GM18519 (cell line): Measurements from ENCODE around the gene NBEAL1.
"Not testable (repeated sequence)": the region's sequence is repeated elsewhere in the genome, so short reads cannot be mapped to it uniquely, and the experiment has no call there.

ENCODE experiments used
- ATAC-seq: cut with Tn5 transposase; IDR thresholded peaks from one replicate; pipeline ENCODE4 v1.9.1; 2021; ENCODE audit warnings: mild to moderate bottlenecking, moderate library complexity; ENCODE audit not compliant: unreplicated experiment, low FRiP score

The NBEAL1 gene

DNA sequence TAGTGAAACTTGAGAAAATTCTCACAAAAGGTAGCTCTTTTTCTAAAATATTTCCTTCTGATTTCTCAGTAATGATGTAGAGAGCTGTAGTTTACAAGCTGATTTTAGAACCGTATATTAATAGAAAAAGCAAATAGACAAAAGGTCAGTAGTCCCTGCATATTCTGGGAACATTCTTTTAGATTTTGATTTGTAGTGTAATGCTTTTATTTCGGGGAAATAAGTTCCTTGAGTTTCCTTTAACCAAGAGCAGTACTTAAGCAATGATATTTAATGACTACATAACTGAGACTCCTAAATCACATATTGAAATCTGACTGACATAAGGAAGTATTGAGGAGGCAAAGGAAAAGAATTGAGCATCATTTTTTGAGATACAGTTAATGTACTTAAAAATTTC, 22.4 kb downstream of the NBEAL1 start:
- ATAC-seq, result no peak

DNA sequence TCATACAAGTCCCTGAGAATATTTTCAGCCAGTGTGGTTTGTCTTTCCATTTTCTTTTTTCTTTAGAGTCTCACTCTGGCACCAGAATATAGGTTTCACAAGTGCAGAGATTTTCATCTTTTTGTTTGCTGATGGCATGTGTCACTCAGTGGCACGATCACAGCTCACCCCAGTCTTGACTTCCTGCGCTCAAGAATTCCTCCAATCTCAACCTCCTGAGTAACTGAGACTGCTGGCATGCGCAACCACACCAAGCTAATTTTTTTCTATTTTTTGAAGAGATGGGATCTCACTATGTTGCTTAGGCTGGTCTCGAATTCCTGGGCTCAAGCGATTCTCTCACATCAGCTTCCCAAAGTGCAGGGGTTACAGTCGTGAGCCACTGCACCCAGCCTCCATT, 23.9 kb downstream of the NBEAL1 start:
- ATAC-seq, result no peak

DNA sequence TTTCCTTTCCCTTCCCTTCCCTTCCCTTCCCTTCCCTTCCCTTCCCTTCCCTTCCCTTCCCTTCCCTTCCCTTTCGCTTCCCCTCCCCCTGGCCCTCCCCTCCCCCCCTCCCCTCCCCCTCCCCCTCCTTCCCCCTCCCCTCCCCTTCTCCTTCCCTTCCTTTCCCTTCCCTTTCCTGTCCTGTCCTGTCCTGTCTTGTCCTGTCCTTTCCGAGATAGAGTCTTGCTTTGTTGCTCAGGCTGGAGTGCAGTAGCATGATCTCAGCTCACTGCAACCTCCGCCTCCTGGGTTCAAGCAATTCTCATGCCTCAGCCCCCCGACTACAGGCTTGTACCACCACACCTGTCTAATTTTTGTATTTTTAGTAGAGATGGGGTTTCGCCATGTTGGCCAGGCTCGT, 24.5 kb downstream of the NBEAL1 start:
- ATAC-seq, result not testable (repeated sequence)

DNA sequence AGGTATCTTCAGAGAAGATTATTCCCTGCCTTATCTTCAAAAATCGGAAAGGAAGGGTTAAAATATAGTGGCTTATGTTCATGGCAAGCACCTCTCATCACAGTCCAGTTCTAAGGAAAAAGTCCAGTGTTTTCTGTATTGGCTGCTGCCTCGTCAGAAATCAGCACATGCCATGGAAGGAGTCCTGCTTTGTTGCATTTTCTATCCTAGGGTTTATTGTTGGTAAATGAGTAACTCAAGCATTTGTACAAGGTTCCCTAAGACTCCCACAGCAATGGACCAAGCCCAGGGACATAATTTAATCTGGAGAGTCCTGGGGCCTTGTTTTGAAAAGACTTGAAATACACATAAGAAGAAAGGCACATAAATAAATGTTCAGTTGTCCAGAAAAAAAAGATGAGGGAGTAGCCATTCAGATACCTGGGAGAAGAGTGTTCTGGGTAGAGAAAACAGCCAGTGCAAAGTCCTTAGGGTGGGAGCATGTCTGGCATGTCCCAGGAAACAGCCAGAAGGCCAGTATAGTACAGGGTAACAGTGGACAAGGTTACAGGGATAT, 26.4 kb downstream of the NBEAL1 start:
- no peak for ATAC-seq

DNA sequence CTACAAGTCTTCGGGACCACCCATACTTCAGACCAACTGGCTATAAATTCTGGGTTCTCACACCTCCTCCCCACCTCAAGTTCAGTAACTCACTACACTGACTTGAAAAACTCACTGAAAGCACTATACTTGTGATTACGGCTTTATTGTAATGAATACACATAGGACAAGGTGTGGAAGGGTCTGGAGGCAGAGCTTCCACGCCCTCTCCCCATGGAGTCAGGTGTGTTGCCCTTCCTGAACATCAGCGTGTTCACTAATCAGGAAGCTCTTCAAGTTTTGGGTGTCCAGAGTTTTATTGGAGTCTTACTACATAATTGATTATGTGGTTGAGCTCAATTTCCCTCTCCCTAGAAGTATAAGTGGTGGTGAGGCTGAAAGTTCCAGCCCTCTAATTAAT, 27.5 kb downstream of the NBEAL1 start:
- no peak for ATAC-seq

DNA sequence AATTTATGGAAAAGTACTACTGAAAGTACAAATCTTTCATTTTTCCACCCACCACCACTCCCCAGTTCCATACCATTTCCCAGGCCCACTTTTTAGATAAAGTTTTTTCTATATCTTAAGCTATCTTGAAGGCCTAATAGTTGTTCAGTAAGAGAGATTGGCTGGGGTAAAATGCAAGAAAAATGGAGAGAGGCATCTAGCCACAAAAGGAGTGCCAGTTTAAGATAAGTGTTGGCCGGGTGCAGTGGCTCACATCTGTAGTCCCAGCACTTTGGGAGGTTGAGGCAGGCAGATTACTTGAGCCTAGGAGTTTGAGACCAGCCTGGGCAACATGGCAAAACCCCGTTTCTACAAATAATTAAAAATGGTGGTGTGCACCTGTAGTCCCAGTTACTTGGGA, 28.6 kb downstream of the NBEAL1 start:
- no peak for ATAC-seq

DNA sequence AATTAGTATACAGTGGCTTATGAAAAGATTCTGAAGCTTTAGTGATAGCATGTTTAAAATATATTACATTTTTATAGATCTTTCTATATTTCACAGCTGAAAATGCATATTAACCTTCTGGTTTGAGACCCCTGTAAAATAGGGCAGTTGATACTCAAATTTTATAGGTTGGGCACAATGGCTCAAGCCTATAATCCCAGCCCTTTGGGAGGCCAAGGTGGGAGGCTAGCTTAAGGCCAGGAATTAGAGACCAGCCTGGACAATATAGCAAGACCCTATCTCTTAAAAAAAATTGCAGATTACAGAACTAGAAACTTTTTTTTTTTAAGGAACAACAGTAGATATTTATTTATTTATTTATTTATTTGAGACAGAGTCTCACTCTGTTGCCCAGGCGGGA, 31.2 kb downstream of the NBEAL1 start:
- no peak for ATAC-seq

DNA sequence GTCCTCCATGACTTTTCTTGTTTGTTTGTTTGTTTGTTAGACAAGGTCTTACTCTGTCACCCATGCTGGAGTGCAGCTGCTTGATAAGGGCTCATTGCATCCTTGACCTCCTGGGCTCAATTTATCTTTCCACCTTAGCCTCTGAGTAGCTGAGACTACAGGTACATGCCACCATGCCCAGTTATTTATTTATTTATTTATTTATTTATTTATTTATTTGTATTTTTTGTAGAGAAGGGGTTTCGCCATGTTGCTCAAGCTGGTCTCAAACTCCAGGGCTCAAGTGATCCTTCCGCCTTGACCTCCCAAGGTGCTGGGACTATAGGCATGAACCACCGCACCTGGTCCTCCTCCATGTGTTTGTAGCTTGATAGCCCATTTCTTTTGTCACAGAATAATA, 37.9 kb downstream of the NBEAL1 start:
- no peak for ATAC-seq

DNA sequence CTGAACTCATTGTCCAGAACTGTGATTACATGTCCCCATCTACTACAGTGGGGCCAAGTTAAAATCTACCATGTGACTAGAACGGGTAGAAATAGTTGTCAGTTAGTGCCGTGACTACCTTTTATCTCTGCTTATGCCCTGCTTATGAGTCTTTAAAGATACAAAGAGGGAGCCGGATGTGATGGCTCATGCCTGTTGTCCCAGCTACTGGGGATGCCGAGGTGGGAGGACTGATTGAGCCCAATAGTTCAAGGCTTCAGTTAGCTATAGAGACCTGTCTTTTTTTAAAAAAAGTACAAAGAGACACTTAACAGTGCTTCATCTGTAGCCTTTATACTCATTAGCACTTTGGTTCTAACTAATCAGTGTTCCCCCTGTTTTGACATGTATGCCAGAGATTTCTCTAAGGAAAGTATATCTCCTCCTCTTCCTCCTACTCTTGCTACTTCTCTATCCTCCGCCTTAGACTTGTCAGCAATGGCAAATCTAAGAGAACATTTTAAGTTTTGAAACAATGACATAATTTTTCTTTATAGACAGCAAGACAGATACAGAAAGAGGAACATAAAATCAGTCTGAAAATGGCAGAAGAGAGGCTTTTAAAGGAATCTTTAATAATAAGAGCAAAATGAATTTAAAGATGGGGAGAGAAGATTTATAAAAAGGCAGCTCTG, 45.0 kb downstream of the NBEAL1 start:
- no peak for ATAC-seq

DNA sequence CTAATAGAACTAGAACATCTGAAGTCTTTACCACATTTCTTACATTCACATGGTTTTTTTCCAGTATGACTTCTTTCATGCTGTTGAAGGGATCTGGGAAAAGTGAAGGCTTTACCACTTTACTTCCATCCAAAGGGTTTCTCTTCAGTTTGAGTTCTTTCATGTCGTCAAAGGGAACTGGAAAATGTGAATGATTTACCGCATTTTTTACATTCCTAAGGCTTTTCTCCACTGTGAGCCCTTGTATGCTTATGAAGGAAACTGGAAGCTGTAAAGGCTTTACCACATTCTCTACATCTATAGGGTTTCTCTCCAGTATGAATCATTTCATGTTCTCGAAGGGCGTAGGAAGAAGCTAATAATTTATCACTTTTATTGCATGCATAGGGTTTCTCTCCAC, 46.7 kb downstream of the NBEAL1 start:
- ATAC-seq, result no peak

DNA sequence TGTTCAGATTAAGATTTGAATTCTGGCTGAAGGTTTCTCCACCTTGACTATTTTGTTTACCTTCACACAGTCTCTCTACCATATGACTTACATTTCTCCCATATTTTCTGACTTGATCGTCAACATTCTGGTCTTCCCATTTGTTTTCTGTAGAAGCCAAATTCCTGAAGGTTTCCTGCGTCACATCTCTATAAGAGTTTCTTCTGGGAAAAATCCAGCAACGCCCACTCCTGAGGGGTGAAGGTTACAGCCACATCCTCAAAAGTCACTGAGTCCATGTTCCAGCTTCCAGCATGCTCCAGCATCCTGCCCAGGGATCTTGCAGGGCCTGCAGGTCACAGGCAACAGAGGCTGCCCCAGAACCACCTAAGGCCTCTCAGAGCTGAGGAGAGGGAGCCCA, 47.5 kb downstream of the NBEAL1 start:
- ATAC-seq, result no peak

DNA sequence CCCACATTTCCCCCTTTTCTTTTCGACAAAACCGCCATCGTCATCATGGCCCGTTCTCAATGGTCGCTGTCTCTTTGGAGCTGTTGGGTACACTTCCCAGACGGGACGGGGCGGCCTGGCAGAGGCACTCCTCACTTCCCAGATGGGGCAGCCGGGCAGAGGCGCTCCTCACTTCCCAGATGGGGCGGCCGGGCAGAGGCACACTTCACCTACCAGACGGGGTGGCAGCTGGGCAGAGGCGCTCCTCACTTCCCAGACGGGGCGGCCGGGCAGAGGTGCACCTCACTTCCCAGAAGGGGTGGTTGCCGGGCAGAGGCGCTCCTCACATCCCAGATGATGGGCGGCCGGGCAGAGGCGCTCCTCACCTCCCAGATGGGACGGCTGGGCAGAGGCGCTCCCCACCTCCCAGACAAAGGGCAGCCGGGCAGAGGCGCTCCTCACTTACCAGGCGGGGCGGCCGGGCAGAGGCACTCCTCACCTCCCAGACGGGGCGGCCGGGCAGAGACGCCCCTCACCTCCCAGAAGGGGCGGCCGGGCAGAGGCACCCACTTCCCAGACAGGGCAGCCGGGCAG, 51.9 kb downstream of the NBEAL1 start:
- not testable (repeated sequence) for ATAC-seq

DNA sequence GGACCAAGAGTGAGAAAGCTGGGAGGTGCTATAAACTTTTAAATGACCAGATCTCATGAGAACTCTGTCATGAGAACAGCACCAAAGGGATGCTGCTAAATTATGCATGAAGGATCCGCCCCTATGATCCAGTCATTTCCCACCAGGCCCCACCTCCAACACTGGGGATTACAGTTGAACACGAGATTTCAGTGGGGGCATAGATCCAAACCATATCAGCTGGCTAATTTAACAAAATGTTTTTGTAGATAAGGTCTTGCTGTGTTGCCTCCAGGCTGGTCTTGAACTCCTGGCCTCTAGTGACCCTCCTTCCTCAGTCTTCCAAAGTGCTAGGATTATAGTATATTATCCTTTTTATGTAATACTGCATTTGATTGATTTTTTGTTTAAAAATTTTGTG, 56.0 kb downstream of the NBEAL1 start:
- ATAC-seq, result no peak

DNA sequence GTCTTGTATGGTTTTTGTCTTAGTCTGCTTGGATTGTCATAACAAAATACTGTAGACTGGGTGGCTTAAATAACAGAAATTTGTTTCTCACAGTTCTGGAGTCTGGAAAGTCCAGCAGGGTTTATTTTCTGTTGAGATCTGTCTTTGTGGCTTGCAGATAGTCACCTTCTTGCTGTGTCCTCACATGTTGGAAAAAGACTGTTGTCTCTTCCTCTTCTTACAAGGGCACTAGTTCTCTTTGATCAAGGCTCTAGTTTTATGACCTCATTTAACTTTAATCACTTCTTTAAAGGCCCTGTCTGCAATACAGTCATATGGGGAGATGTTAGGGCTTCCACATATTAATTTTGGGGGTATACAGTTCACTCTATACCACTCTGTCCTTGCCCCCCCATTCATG, 56.5 kb downstream of the NBEAL1 start:
- no peak for ATAC-seq

DNA sequence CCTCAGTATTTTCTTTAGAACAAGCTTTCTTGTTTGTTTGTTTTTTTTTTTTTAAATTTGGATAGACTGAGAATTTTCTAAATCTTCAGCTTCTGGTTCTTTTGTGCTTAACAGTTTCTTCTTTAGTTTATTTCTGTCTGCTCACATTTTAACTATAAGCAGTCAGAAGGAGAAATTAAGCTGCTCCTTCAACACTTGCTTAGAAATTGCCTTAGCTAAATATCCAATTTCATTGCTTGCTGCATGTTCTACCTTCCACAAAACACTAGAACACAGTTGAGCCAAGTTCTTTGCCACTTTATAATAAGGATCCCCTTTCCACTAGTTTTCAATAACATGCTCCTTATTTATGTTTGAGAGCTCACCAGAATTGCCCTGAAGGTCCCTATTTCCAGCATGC, 57.7 kb downstream of the NBEAL1 start:
- ATAC-seq, result no peak

DNA sequence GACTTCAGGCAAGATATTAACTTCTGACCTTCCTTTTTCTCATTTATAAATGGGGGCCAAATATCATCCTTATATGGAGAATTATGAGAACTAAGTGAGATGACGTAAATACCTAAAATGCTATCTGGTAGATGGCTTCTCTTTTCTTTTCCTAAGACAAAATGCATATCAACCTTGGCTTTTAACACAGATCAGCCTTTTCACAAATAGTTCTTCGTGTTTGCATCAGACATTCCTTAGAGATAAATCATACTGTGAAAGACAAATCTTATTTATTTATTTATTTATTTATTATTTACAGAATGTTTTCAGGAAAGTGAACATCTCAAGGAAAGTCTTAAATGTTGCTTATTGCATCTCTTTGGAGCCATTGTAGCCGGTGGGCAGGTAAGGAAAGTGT, 62.8 kb downstream of the NBEAL1 start:
- ATAC-seq, result no peak

DNA sequence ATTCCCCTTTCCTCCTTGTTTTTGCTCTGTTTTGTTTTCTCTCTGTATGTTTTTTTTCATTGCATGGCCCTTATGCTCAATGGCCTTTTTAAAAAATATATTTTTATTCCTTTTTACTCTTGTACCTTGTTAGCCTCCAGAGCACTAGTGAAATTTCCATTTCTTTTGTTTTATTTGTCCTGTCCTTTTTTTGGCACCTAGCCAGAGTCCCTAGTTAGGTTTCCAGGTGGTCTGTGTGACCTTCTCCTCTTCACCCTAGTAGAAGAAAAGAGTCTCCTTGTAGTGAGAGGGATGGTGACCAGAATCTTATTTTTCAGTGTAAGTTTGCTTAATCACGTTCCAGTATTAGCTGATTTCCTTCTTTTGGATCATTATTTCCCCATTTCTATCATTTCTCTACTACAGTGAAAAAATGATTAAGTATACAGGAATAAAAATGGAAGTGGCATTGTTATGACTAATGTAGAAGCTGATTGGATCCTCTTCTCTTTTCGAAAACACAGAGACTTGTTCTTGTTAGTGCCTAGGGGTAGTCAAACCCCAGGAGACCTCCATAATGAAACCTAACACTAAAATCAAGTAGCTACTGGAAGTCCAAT, 65.9 kb downstream of the NBEAL1 start:
- no peak for ATAC-seq

DNA sequence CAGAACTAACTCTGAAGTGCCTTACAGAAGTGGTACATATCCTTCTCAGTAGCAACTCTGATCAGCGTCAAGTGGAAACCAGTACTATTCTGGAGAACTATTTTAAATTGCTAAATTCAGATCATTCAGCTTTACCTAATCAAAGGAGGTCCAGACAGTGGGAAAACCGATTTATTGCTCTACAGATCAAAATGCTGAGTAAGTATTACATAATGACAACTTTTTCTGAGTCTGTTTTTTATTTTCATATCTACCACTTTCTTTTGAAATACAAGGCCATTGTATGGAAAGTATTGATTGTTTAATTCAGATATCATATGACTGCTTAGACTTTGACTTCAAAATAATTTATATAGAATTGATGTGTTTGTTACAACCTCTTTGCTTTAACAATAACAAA, 68.7 kb downstream of the NBEAL1 start:
- ATAC-seq, result no peak

DNA sequence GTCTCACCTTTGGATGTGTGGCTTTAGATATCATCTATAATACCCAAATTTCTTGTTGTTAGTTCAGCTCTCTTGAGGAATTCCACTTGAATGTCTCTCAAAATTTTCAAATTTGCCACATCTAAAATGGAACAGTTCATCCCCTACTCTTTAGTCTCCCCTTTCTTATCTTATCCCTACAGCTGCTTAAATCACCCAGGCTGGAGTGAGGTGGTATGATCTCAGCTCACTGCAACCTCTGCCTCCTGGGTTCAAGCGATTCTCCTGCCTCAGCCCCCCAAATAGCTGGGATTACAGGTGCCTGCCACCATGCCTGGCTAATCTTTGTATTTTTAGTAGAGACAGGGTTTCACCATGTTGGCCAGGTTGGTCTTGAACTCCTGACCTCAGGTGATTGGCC, 71.7 kb downstream of the NBEAL1 start:
- not testable (repeated sequence) for ATAC-seq

DNA sequence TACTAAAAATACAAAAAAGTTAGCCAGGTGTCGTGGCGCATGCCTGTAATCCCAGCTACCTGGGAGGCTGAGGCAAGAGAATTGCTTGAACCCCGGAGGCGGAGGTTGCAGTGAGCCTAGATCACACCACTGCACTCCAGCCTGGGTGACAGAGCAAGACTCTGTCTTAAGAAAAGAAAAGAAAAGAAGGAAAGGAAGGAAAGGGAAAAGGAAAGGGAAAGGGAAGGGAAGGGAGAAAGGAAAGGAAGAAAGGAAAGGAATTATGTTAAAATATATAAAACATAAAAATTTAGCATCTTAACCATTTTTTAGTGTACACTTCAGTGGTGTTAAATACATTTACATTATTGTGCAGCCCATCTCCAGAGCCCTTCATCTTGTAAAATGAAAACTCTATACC, 76.0 kb downstream of the NBEAL1 start:
- ATAC-seq, result not testable (repeated sequence)

DNA sequence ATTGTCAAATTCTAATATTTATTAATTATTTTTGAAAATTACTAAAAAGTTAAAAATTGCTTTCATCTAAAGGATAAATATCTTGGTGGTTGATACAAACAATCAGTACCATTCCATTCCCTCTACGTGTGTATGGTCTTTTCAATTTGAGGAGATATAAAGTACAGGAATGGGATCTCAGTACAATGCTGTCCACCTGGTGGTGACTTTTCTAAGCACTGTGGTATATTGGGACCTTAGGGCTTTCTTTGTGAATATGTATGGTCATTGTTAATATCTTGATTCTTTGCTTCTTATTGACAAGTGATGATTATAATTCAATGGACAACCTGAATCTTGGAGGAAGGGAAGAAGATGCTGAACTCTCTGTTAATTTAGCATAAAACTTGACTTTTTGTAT, 83.1 kb downstream of the NBEAL1 start:
- ATAC-seq, result no peak

DNA sequence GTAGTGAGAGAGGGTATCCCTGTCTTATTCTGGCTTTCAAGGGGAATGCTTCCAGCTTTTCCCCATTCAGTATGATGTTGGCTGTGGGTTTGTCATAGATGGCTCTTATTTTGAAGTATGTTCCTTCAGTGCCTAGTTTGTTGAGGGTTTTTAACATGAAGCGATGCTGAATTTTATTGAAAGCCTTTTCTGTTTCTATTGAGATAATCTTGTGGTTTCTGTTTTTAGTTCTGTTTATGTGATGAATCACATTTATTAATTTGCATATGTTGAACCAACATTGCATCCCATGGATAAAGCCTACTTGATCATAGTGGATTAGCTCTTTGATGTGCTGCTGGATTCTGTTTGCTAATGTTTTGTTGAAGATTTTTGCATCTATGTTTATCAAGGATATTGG, 87.7 kb downstream of the NBEAL1 start:
- not testable (repeated sequence) for ATAC-seq
